ACC112 (cell line): ENCODE results near the gene PLET1.

Experiments used
- H2AFZ ChIP-seq: fragments of 200-600 bp; sonication (generic); one replicate; pipeline ENCODE4 v1.6.0; 2017; ENCODE audit warnings: antibody characterized with exemption, low read length; ENCODE audit not compliant: unreplicated experiment
- H3K27ac ChIP-seq: fragments of 200-600 bp; sonication (generic); 2 replicates; pipeline ENCODE4 v1.5.1; 2014; ENCODE audit warnings: low read depth, mild to moderate bottlenecking, antibody characterized with exemption, low read length, moderate library complexity
- H3K27me3 ChIP-seq: fragments of 200-600 bp; sonication (generic); 2 replicates; pipeline ENCODE4 v1.6.1; 2014; ENCODE audit warnings: mild to moderate bottlenecking, antibody characterized with exemption, low read length, moderate library complexity, mixed read lengths; ENCODE audit not compliant: insufficient read depth
- H3K36me3 ChIP-seq: fragments of 200-600 bp; sonication (generic); 2 replicates; pipeline ENCODE4 v1.6.1; 2016; ENCODE audit warnings: mild to moderate bottlenecking, antibody characterized with exemption, low read length, moderate library complexity, mixed read lengths; ENCODE audit not compliant: insufficient read depth
- H3K4me1 ChIP-seq: fragments of 200-600 bp; sonication (generic); one replicate; pipeline ENCODE4 v1.6.1; 2016; ENCODE audit warnings: low read length, mixed read lengths; ENCODE audit not compliant: insufficient read depth, unreplicated experiment, control insufficient read depth
- H3K4me3 ChIP-seq: fragments of 200-600 bp; sonication (generic); 2 replicates; pipeline ENCODE4 v1.5.1; 2014; ENCODE audit warnings: mild to moderate bottlenecking, low read depth, low read length
- H3K79me2 ChIP-seq: fragments of 200-600 bp; sonication (generic); one replicate; pipeline ENCODE4 v1.6.0; 2016; ENCODE audit warnings: low read length; ENCODE audit not compliant: control insufficient read depth, unreplicated experiment, insufficient read depth

The PLET1 gene

DNA sequence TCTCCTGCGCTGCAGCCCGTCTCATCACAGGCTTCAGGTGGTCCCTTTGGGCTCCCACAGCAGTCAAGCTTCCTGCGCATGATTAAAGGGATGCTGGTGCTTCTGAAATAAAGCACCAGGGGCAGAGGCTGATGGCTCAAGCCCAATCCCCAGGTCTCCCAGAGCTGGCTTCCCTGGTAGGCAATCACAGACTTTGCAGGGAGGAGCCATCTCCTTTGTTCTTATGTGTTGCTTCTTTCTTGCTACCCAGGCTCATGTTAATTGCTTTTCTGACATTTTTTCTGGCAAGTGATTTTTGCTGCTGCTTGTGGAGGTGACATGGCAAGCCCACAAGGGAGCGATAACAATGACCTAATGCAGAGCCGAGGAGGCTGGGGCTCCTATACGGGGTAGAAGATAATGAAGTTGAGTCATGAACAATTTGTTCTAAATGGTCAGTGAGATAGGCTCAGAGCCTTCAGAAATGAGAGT lies 25.2 kb upstream of the PLET1 start:
- H3K4me3 ChIP-seq = no peak overlapping the region
- H3K4me1 ChIP-seq = peaks cover 4% of the 10 kb centered on the region
- H3K79me2 ChIP-seq = no peaks in the 10 kb centered on the region
- peaks cover 14% of the 10 kb centered on the region; the same call in 1 of the 2 replicates for H3K27me3 ChIP-seq
- no peak overlapping the region for H2AFZ ChIP-seq
- no peaks in the 10 kb centered on the region for H3K36me3 ChIP-seq
- no peak overlapping the region for H3K27ac ChIP-seq

DNA sequence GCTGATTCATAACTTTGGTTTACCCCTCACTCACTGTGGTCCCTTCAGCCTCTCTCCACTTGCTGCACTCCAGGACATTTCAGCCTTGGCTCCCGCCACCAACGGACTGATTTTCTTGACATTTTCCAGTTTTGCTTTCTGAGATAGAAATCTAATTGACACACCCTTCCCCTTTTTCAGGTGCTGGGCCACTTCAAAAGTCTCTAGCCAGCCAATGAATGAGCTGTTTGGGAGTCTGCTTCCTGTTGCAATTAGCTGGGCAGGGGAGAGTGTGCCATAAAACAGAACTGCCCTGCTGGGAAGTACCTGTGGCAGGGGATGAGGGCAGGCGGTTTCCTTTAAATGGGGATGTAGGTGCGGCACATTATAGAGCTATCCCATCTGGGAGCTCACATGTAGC lies 21.1 kb upstream of the PLET1 start:
- H3K4me1 ChIP-seq = peaks cover 4% of the 10 kb centered on the region
- no peak overlapping the region for H3K4me3 ChIP-seq
- no peak overlapping the region for H2AFZ ChIP-seq
- peaks cover 14% of the 10 kb centered on the region; the same call in 1 of the 2 replicates for H3K27me3 ChIP-seq
- no peaks in the 10 kb centered on the region for H3K79me2 ChIP-seq
- no peaks in the 10 kb centered on the region for H3K36me3 ChIP-seq
- no peak overlapping the region for H3K27ac ChIP-seq

DNA sequence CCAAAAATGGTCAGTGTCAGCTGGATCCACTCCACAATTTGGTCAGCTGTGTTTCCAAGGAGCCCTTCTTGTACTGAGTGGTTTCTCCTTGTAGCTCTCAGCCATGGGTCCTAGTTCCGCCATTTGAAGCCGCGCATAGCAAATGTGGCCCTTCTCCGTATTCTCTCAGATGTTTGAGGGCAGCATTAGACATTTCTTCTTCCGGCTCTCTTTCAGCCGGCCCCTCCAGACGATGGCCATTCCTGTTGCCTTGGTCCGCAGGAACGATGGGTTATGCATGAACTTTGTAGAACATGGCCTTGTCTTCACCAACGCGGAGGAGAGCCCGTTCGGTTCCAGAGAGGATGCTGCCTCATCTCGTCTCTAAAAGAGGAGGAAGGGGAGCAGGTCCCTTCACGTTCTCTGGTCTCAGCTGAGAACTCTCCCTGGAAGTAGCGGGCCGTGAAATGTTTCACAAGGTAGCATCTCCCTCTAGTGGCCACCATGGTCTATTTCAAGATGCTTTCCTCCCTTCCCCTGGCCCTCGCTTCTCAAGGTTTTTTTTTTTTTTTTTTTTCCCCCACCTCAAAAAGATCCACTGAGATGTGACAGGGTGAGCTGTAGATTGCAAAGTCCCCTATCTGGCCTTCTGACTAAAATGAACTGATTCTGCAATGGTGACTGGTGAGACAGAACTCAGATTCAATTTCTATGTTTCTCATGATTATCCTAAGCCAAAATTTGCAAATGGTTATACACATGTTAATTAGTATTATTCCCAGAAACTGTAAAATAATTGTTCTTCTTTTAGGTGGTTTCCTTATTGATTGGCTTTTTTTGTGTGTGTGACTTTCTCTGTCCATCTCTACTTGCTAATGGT lies 19.8 kb upstream of the PLET1 start:
- Histone ChIP-seq H3K4me3 (peak overlapping the region; percentile 78), H3K4me1 (no peaks in the 10 kb centered on the region), H3K27me3 (peaks cover 10% of the 10 kb centered on the region; the same call in 1 of the 2 replicates), H2AFZ (peak overlapping the region; percentile 98), H3K27ac (no peak overlapping the region), H3K79me2 (no peaks in the 10 kb centered on the region), H3K36me3 (no peaks in the 10 kb centered on the region)

DNA sequence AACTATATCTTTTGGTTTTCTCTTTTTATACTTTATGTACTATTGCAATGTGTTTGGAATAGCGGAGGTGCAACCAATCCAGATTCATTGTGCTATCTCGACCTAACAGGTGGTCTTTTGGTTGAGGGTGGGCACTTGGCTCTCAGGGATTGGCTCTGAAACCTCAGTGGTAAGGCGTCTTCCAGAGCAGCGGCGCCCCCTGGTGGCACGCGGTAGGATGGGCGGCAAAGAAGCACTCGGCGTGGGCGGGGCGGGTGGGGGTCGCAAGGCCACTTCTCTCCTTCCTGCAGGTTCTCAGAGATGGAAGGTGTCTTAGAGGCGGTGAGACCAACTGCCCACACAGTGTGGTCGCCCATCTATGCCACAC lies 19.2 kb upstream of the PLET1 start:
- Histone ChIP-seq H3K27me3 (peaks cover 15% of the 10 kb centered on the region; the same call in 1 of the 2 replicates), H3K27ac (no peak overlapping the region), H3K4me3 (peak overlapping the region; percentile 78), H3K36me3 (no peaks in the 10 kb centered on the region), H2AFZ (peak overlapping the region; percentile 98), H3K4me1 (no peaks in the 10 kb centered on the region), H3K79me2 (no peaks in the 10 kb centered on the region)

DNA sequence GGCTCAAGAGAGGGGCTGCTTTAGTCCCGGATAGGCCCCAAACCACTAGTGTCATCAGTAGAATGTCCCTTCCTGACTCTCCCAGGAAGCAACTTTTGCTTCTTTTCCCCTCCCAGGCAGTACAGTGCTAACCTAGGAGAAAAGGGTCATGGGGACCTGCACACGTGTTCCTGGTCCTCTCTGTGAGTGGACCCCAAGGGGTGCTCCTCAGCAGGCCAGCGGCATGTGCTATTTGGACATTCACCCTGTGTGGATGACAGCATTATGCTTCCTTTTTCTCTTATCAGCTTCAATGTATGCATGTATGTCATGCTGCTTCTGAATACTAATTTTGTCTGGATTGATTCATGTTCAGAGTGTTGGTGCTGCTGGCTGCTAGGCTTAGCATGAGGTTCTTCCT lies 18.1 kb upstream of the PLET1 start:
- H3K27me3 ChIP-seq = peaks cover 15% of the 10 kb centered on the region; the same call in 1 of the 2 replicates
- H3K79me2 ChIP-seq = no peaks in the 10 kb centered on the region
- no peaks in the 10 kb centered on the region for H3K36me3 ChIP-seq
- no peaks in the 10 kb centered on the region for H3K4me1 ChIP-seq
- H3K4me3 ChIP-seq = no peak overlapping the region
- no peak overlapping the region for H3K27ac ChIP-seq
- H2AFZ ChIP-seq = no peak overlapping the region

DNA sequence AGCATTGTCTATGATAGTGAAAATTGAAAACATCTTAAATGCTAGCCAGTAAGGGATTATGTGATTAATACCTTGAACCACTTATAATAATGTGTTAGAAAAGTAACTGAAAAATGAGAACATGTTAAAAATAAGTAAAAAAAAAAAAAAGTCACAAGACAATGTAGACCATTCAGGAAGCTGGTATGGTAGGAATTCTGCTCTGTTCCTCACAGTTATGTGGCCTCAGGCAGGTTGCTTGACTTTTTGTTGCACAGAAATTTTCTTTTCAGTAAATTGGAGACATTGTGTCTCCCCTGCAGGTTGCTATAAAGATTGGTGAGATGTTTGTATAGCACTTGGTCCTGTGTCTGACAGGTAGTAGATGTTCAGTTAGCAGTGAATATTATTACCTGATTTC lies 17.3 kb upstream of the PLET1 start:
- Histone ChIP-seq H3K27ac (no peak overlapping the region), H3K79me2 (no peaks in the 10 kb centered on the region), H3K4me1 (no peaks in the 10 kb centered on the region), H3K4me3 (no peak overlapping the region), H3K27me3 (peaks cover 15% of the 10 kb centered on the region; the same call in 1 of the 2 replicates), H2AFZ (no peak overlapping the region), H3K36me3 (no peaks in the 10 kb centered on the region)

DNA sequence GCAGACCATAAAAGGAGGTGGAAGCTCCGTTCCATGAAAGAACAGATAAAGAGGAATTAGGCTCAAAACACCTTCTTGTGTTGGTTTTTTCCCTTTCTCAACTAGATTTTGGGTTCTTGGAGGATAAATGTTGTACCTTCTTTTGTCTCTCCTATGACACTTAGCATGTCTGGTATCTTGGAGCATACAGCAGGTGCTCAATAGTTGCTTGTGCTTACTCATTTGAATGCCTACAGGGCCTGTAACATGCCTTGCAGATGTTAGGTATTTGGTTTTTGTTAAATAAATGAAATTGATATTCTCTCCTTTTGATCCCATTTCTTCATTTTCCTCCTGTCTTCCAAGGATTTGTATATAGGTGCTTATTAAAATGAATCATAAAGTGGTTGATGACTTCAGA lies 16.4 kb upstream of the PLET1 start:
- peaks cover 6% of the 10 kb centered on the region; the same call in 1 of the 2 replicates for H3K27me3 ChIP-seq

DNA sequence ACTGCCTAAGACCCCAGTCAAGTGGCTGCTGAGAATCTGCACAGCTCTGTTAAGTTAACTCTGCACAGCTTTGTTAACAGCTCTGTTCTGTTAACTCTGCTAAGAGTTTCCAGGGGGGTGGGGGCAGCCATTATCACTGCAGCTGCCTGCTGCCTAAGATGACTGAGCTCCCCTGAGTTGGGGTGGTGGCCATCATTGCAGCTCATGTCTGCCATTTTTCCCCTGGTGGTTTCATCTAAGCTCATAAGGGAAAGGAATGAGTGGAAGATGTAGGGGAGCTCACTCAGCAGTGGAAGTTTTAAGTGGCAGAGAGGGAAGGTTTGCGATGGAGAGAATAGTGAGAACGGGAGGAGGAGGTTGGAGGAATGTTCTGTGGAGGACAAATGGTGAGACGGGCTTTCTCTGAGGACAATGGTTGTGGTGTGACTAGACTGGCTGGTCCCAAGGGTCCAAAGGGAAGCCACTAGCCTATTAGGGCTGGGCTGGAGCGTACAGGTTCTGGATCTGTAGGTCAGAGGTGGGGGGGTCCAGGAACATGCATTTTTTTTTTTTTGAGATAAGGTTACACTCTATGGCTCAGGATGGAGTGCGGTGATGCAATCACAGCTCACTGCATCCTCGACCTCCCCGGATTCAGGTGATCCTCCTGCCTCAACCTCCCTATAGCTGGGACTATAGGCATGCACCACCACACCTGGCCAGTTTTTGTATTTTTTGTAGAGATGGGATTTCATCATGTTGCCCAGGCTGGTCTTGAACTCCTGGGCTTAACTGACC lies 13.5 kb upstream of the PLET1 start:
- Histone ChIP-seq H3K27me3 (peaks cover 5% of the 10 kb centered on the region; the same call in 1 of the 2 replicates), H3K27ac (no peak overlapping the region), H3K4me3 (no peak overlapping the region), H2AFZ (no peak overlapping the region), H3K36me3 (no peaks in the 10 kb centered on the region), H3K79me2 (no peaks in the 10 kb centered on the region), H3K4me1 (no peaks in the 10 kb centered on the region)

More for the DNA sequence above, 16.4 kb upstream of the PLET1 start:
- Histone ChIP-seq H3K36me3 (no peaks in the 10 kb centered on the region), H3K79me2 (no peaks in the 10 kb centered on the region), H2AFZ (no peak overlapping the region), H3K27ac (no peak overlapping the region), H3K4me1 (no peaks in the 10 kb centered on the region), H3K4me3 (no peak overlapping the region)

DNA sequence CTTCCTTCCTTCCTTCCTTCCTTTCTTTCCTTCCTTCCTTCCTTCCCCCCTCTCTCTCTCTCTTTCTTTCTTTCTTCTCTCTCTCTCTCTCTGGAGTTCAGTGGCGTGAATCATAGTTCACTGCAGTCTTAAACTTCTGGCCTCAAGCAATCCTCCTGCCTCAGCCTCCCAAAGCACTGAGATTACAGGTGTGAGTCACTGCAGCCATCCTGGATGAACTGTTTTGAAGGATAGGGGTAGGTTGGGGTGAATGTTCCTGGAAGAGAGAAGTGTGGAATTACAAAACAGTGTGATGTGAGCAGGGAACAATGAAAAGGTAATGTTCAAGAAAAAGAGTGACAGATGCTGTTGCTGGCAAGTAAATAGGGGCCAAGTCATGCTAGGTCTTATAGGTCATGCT lies 12.4 kb upstream of the PLET1 start:
- Histone ChIP-seq H3K27ac (no peak overlapping the region), H2AFZ (no peak overlapping the region), H3K79me2 (no peaks in the 10 kb centered on the region), H3K36me3 (no peaks in the 10 kb centered on the region), H3K4me3 (no peak overlapping the region), H3K27me3 (peaks cover 5% of the 10 kb centered on the region; the same call in 1 of the 2 replicates), H3K4me1 (no peaks in the 10 kb centered on the region)

DNA sequence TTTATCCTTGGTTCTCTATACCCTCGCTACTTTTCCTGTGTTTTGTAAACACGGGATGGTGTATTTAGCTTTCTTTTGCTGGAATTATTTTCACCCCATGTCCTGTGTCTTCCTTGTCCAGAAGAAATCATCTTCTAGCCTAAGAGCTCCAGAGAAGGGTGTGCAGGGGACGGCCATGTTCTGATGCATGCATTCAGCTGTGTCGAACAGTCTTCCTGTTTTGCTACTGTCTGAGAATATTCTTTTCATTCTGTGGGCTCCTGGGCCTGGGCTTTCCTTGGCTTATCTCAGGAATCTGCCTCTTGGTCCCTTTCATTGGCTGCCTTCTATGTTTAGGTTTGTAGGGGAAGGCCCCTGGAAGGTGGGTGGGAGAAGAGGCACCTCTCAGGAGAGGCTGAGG lies 10.6 kb upstream of the PLET1 start:
- Histone ChIP-seq H2AFZ (no peak overlapping the region), H3K79me2 (no peaks in the 10 kb centered on the region), H3K27ac (no peak overlapping the region), H3K36me3 (no peaks in the 10 kb centered on the region), H3K4me3 (no peak overlapping the region), H3K4me1 (no peaks in the 10 kb centered on the region), H3K27me3 (peaks cover 5% of the 10 kb centered on the region; the same call in 1 of the 2 replicates)
